Hepatocyte (in vitro differentiated cells): ENCODE results near the gene CSHL1.

Experiments
- CTCF ChIP-seq: fragments of 200-600 bp; sonication (generic); IDR thresholded peaks from 2 replicates; pipeline ENCODE4 v1.5.1; 2016; ENCODE audit warnings: antibody characterized with exemption, mild to moderate bottlenecking; ENCODE audit not compliant: poor library complexity
- EZH2phosphoT487 ChIP-seq: fragments of 200-600 bp; sonication (generic); IDR thresholded peaks from one replicate; pipeline ENCODE4 v1.6.1; 2018; ENCODE audit warnings: antibody characterized with exemption, mild to moderate bottlenecking, low read depth, moderate library complexity; ENCODE audit not compliant: unreplicated experiment, severe bottlenecking

GRCh38 chr17:63941162-63941561 is 30.1 kb upstream of the CSHL1 start:
- TF ChIP-seq EZH2phosphoT487 (no peak), CTCF (no peak)
